SK-N-MC (cell line): ENCODE data around the gene TTC28.
"Not testable (repeated sequence)": the region's sequence is repeated elsewhere in the genome, so short reads cannot be mapped to it uniquely, and the experiment has no call there.

ENCODE experiments used
- DNase-seq: peaks from one replicate; pipeline ENCODE4 v3.0.0-alpha.2; 2011; ENCODE audit warnings: low read depth, low spot score
- H3K27ac ChIP-seq: fragments of 200-600 bp; sonication (generic); 2 replicates; pipeline ENCODE4 v1.5.1; 2016; ENCODE audit warnings: mixed run types
- H3K36me3 ChIP-seq: fragments of 200-600 bp; sonication (generic); 2 replicates; pipeline ENCODE4 v1.6.1; 2017; ENCODE audit warnings: antibody characterized with exemption, low read length, mixed read lengths; ENCODE audit not compliant: insufficient read depth
- H3K4me3 ChIP-seq: fragments of 200-600 bp; sonication (generic); 2 replicates; pipeline ENCODE4 v1.5.1; 2016
- H3K9ac ChIP-seq: fragments of 200-600 bp; sonication (generic); 2 replicates; pipeline ENCODE4 v1.8.0; 2017; ENCODE audit warnings: mixed run types, mixed read lengths; ENCODE audit not compliant: insufficient read length
- H3K9me3 ChIP-seq: fragments of 200-600 bp; sonication (generic); 2 replicates; pipeline ENCODE4 v1.6.1; 2017; ENCODE audit warnings: low read depth, mild to moderate bottlenecking, antibody characterized with exemption, low read length, moderate library complexity, mixed read lengths
- EZH2 ChIP-seq: fragments of 200-600 bp; sonication (generic); IDR thresholded peaks from one replicate; pipeline ENCODE4 v1.6.1; 2017; ENCODE audit warnings: antibody characterized with exemption
- FOXP2 ChIP-seq: optimal IDR thresholded peaks from 2 replicates; pipeline ENCODE3; 2011; ENCODE audit warnings: mild to moderate bottlenecking, moderate library complexity; ENCODE audit not compliant: insufficient read depth; ENCODE audit errors: extremely low read length, control extremely low read depth
- POLR2AphosphoS5 ChIP-seq: IDR thresholded peaks from 2 replicates; pipeline ENCODE4 v1.6.1; 2012; ENCODE audit warnings: mild to moderate bottlenecking, low read depth, low read length, borderline replicate concordance

TTC28 gene

GRCh38 chr22:28506150-28506535 is 173.5 kb downstream of the TTC28 start:
- H3K27ac ChIP-seq: no peak overlapping the region
- H3K36me3 ChIP-seq: no peaks in the 10 kb centered on the region
- no peak for DNase-seq
- TF ChIP-seq EZH2 (no peak), POLR2AphosphoS5 (no peak), FOXP2 (no peak)
- no peak overlapping the region for H3K9ac ChIP-seq
- H3K4me3 ChIP-seq: no peak overlapping the region
- H3K9me3 ChIP-seq: no peaks in the 10 kb centered on the region

GRCh38 chr22:28505416-28506149 is 174.1 kb downstream of the TTC28 start:
- TF ChIP-seq POLR2AphosphoS5: no peak
- no peak for TF ChIP-seq EZH2
- TF ChIP-seq FOXP2: no peak
- Histone ChIP-seq H3K9me3 (no peaks in the 10 kb centered on the region), H3K9ac (no peak overlapping the region), H3K4me3 (no peak overlapping the region), H3K36me3 (no peaks in the 10 kb centered on the region), H3K27ac (no peak overlapping the region)
- no peak for DNase-seq

- Histone ChIP-seq H3K27ac (no peak overlapping the region), H3K9me3 (no peaks in the 10 kb centered on the region), H3K36me3 (no peaks in the 10 kb centered on the region), H3K4me3 (no peak overlapping the region), H3K9ac (no peak overlapping the region)
- no peak for TF ChIP-seq FOXP2
- TF ChIP-seq POLR2AphosphoS5: no peak
- no peak for TF ChIP-seq EZH2
- no peak for DNase-seq
These were observed 179.6 kb downstream of the TTC28 start for GRCh38 chr22:28500006-28500405.

DNA sequence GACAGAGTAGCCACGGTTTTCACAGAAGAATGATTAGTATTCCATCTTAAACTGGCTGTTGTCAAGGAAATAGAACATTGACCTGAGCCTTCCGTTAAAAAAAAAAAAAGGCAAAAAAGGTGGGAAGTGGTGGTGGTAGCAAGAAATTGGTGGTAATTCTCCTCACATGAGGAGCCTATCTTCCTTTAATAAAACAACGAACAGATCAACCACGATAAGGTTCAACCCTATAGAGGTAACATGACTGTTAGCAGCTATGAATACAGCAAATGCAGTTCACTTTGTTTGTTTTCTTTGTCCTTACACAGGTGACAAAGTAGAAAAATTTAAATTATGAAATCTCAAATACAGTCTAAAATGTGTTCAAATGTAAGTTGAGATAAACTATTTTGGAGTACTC is 181.6 kb downstream of the TTC28 start:
- H3K27ac ChIP-seq: no peak overlapping the region
- no peaks in the 10 kb centered on the region for H3K36me3 ChIP-seq
- no peak overlapping the region for H3K9ac ChIP-seq
- no peak for TF ChIP-seq EZH2
- DNase-seq: no peak
- H3K9me3 ChIP-seq: no peaks in the 10 kb centered on the region
- no peak overlapping the region for H3K4me3 ChIP-seq

- no peak for DNase-seq
- TF ChIP-seq FOXP2: no peak
- TF ChIP-seq POLR2AphosphoS5: no peak
- no peak for TF ChIP-seq EZH2
- Histone ChIP-seq H3K36me3 (no peaks in the 10 kb centered on the region), H3K4me3 (no peak overlapping the region), H3K9ac (no peak overlapping the region), H3K9me3 (no peaks in the 10 kb centered on the region), H3K27ac (no peak overlapping the region)
These were observed 182.5 kb downstream of the TTC28 start for GRCh38 chr22:28497188-28497587.

DNA sequence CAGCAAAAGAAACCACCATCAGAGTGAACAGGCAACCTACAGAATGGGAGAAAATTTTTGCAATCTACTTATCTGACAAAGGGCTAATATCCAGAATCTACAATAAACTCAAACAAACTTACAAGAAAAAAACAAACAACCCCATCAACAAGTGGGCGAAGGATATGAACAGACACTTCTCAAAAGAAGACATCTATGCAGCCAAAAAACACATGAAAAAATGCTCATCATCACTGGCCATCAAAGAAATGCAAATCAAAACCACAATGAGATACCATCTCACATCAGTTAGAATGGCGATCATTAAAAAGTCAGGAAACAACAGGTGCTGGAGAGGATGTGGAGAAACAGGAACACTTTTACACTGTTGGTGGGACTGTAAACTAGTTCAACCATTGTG is 188.4 kb downstream of the TTC28 start:
- not testable (repeated sequence) for H3K27ac ChIP-seq, DNase-seq, H3K9ac ChIP-seq, H3K9me3 ChIP-seq, H3K4me3 ChIP-seq, H3K36me3 ChIP-seq

- H3K27ac ChIP-seq: no peak overlapping the region
- TF ChIP-seq FOXP2 (no peak), EZH2 (no peak), POLR2AphosphoS5 (no peak)
- DNase-seq: no peak
These were observed 190.8 kb downstream of the TTC28 start for GRCh38 chr22:28488825-28489224.

DNA sequence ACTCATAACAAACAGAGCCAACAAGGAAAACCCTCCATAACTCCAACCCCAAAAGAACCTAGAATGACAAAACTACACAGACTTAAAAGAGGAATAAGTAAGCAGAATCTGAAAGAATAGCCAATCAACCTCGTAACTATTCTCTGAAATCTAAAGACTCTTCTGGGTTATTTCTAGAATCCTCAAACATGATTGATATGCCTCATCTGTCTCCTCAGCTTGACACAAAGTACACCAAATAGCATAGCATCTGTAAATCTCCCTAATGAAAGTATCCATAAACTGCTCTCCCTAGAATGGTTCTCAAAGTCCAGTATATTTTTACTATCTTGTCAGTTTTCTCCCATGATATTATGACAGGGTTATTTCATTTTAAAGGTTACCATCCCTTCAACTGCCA is 195.0 kb downstream of the TTC28 start:
- TF ChIP-seq FOXP2: no peak
- H3K36me3 ChIP-seq: no peaks in the 10 kb centered on the region
- no peak overlapping the region for H3K27ac ChIP-seq
- H3K9ac ChIP-seq: no peak overlapping the region
- DNase-seq: no peak
- H3K4me3 ChIP-seq: no peak overlapping the region
- no peaks in the 10 kb centered on the region for H3K9me3 ChIP-seq

More at GRCh38 chr22:28488825-28489224, 190.8 kb downstream of the TTC28 start:
- H3K4me3 ChIP-seq: no peak overlapping the region
- H3K36me3 ChIP-seq: no peaks in the 10 kb centered on the region
- no peaks in the 10 kb centered on the region for H3K9me3 ChIP-seq
- H3K9ac ChIP-seq: no peak overlapping the region

- Histone ChIP-seq H3K9me3 (no peaks in the 10 kb centered on the region), H3K4me3 (no peak overlapping the region), H3K9ac (no peak overlapping the region), H3K27ac (no peak overlapping the region), H3K36me3 (no peaks in the 10 kb centered on the region)
- TF ChIP-seq FOXP2 (no peak), POLR2AphosphoS5 (no peak), EZH2 (no peak)
- DNase-seq: no peak
These were observed 197.9 kb downstream of the TTC28 start for GRCh38 chr22:28481725-28482124.
